CD4-positive, alpha-beta T cell (primary cell): ENCODE data around the gene CTSD. TPM values are rescaled to one million over a fixed set of nuclear protein-coding genes. Genes with fewer than 3 reads are reported as not detected.

ENCODE experiments used
- ATAC-seq: fragments of 200-7000 bp; cut with Tn5 transposase; one replicate; pipeline ENCODE4 v1.10.0; 2022; ENCODE audit warnings: mild to moderate bottlenecking; ENCODE audit not compliant: poor library complexity
- CTCF ChIA-PET: fragments of 350-600 bp; sonication (Branson Sonifier 250); formaldehyde crosslinking; loops from one replicate; lab custom pipeline; 2021; ENCODE audit warnings: antibody characterized with exemption, inconsistent platforms; lab: Charles Lee
- POLR2A ChIA-PET: fragments of 350-600 bp; sonication (Branson Sonifier 250); formaldehyde crosslinking; loops from one replicate; lab custom pipeline; 2021; ENCODE audit warnings: antibody characterized with exemption, inconsistent platforms; lab: Charles Lee
- DNase-seq, 14 experiments: peaks; one replicate each; pipeline ENCODE4 v3.0.0-alpha.2; 2013 to 2020; ENCODE audit warnings: mixed read lengths in 2 of 14
- H3K27ac ChIP-seq, 2 donors: one replicate each; pipeline versions ENCODE4 v1.5.1 to v1.7.0; 2013; ENCODE audit warnings: low read length in 2 of 2, low read depth in 1 of 2, mild to moderate bottlenecking in 1 of 2
- H3K27me3 ChIP-seq, 2 experiments: 1 replicate in 1 of 2; 2 replicates in 1 of 2; pipeline versions ENCODE4 v1.6.1 to v1.7.0; 2013; ENCODE audit warnings: low read length in 2 of 2, control low read depth in 1 of 2, mild to moderate bottlenecking in 1 of 2, moderate library complexity in 1 of 2; ENCODE audit not compliant: insufficient read depth in 2 of 2, control insufficient read depth in 1 of 2
- H3K36me3 ChIP-seq: one replicate; pipeline ENCODE4 v1.6.1; 2013; ENCODE audit warnings: low read length, control low read depth; ENCODE audit not compliant: insufficient read depth
- H3K4me1 ChIP-seq: one replicate; pipeline ENCODE4 v1.6.1; 2013; ENCODE audit warnings: low read length, control low read depth; ENCODE audit not compliant: insufficient read depth
- H3K4me3 ChIP-seq: one replicate; pipeline ENCODE4 v1.5.1; 2013; ENCODE audit warnings: mild to moderate bottlenecking, low read length, moderate library complexity
- H3K9me3 ChIP-seq, 2 experiments: 1 replicate in 1 of 2; 2 replicates in 1 of 2; pipeline versions ENCODE4 v1.6.1 to v1.7.0; 2013; ENCODE audit warnings: low read length in 2 of 2, mild to moderate bottlenecking in 2 of 2, control low read depth in 1 of 2, moderate library complexity in 1 of 2; ENCODE audit not compliant: control insufficient read depth in 1 of 2, insufficient read depth in 1 of 2
- H3K27ac Mint-ChIP-seq: one replicate; pipeline ENCODE4 v1.8.0; 2020; ENCODE audit warnings: mixed read lengths
- H3K27me3 Mint-ChIP-seq: one replicate; pipeline ENCODE4 v1.8.0; 2021; ENCODE audit warnings: mixed read lengths
- H3K36me3 Mint-ChIP-seq: one replicate; pipeline ENCODE4 v1.8.0; 2021; ENCODE audit warnings: low read depth, mixed read lengths
- H3K4me1 Mint-ChIP-seq: one replicate; pipeline ENCODE4 v1.8.0; 2021; ENCODE audit warnings: low read depth, mixed read lengths
- H3K4me3 Mint-ChIP-seq: one replicate; pipeline ENCODE4 v1.8.0; 2020; ENCODE audit warnings: mild to moderate bottlenecking, mixed read lengths
- H3K9me3 Mint-ChIP-seq: one replicate; pipeline ENCODE4 v1.8.0; 2020; ENCODE audit warnings: mixed read lengths
- CTCF ChIP-seq: fragments of 200-600 bp; IDR thresholded peaks from one replicate; pipeline ENCODE4 v1.8.0; 2022; ENCODE audit warnings: antibody characterized with exemption, mild to moderate bottlenecking
- intact Hi-C, 2 experiments: fragments of 100-400 bp; cut with DNase I in 1 of 2; cut with micrococcal nuclease in 1 of 2; formaldehyde crosslinking; loops; one replicate each; pipeline versions ENCODE4 v1.15.1 to v1.9.0; 2023 to 2025; cut with DNase I, micrococcal nuclease
- total RNA-seq, 174 experiments: library from RNA in 2 of 174; stranded (reverse) in 2 of 174; gene quantifications; one replicate each; pipeline ENCODE4 v1.2.3 and lab custom pipeline; 2021 to 2026

The CTSD gene
- total RNA-seq, 2 experiments from 2014 or later = 63.3 to 71.3 TPM

GRCh38 chr11:1761110-1761856 is 2.4 kb downstream of the CTSD start:
- H3K27me3 ChIP-seq = no peaks in the 10 kb centered on the region
- no peak for TF ChIP-seq CTCF
- intact Hi-C loops = loop anchor here in 1 of 2 experiments (5.0 to 10.0 kb wide), 5 partner anchors 91 to 1406 kb away; partner anchors contain the start of genes DUSP8, LSP1 and TSSC4
- ChIA-PET POLR2A (interaction anchor here (1.4 kb wide), 1 partner anchor 89 kb away, joined by 4 read pairs; no protein-coding TSS in a partner anchor), CTCF (no interaction called here)
- DNase-seq (no peak), ATAC-seq (no peak)
- Mint-ChIP-seq H3K9me3 (no peaks in the 10 kb centered on the region), H3K4me3 (peak overlapping the region; percentile 89), H3K4me1 (peaks cover 57% of the 10 kb centered on the region), H3K36me3 (peaks cover 16% of the 10 kb centered on the region), H3K27me3 (no peaks in the 10 kb centered on the region), H3K27ac (peak overlapping the region; percentile 81)
- H3K36me3 ChIP-seq = peaks cover 30% of the 10 kb centered on the region
- H3K9me3 ChIP-seq = no peaks in the 10 kb centered on the region
- peaks cover 78% of the 10 kb centered on the region for H3K4me1 ChIP-seq
- peak overlapping the region in 1 of 2 donors; percentile 21 for H3K27ac ChIP-seq
- H3K4me3 ChIP-seq = no peak overlapping the region

GRCh38 chr11:1760351-1761109 is 3.2 kb downstream of the CTSD start:
- Mint-ChIP-seq H3K27me3 (no peaks in the 10 kb centered on the region), H3K4me3 (peak overlapping the region; percentile 20), H3K9me3 (no peaks in the 10 kb centered on the region), H3K4me1 (peaks cover 64% of the 10 kb centered on the region), H3K27ac (peak overlapping the region; percentile 79), H3K36me3 (peaks cover 23% of the 10 kb centered on the region)
- Histone ChIP-seq H3K4me3 (no peak overlapping the region), H3K27ac (no peak overlapping the region), H3K27me3 (no peaks in the 10 kb centered on the region), H3K36me3 (peaks cover 30% of the 10 kb centered on the region), H3K9me3 (no peaks in the 10 kb centered on the region), H3K4me1 (peaks cover 85% of the 10 kb centered on the region)
- ChIA-PET POLR2A (no interaction called here), CTCF (no interaction called here)
- no peak for TF ChIP-seq CTCF
- DNase-seq = peak in 2 of 14 experiments; percentile 71 to 80
- no peak for ATAC-seq
- intact Hi-C loops = loop anchor here in 1 of 2 experiments (5.0 to 10.0 kb wide), 5 partner anchors 92 to 1406 kb away; partner anchors contain the start of genes DUSP8, LSP1 and TSSC4

GRCh38 chr11:1759851-1760220 is 3.9 kb downstream of the CTSD start:
- Mint-ChIP-seq H3K27me3 (no peaks in the 10 kb centered on the region), H3K9me3 (no peaks in the 10 kb centered on the region), H3K4me1 (peaks cover 71% of the 10 kb centered on the region), H3K4me3 (peak overlapping the region; percentile 48), H3K36me3 (peaks cover 30% of the 10 kb centered on the region), H3K27ac (peak overlapping the region; percentile 79)
- Histone ChIP-seq H3K9me3 (no peaks in the 10 kb centered on the region), H3K4me3 (no peak overlapping the region), H3K27ac (peak overlapping the region in 1 of 2 donors; percentile 34), H3K27me3 (no peaks in the 10 kb centered on the region), H3K4me1 (peaks cover 92% of the 10 kb centered on the region), H3K36me3 (peaks cover 36% of the 10 kb centered on the region)
- ATAC-seq = no peak
- intact Hi-C loops = loop anchor here in 1 of 2 experiments (5.0 to 10.0 kb wide), 5 partner anchors 92 to 1405 kb away; partner anchors contain the start of genes DUSP8, LSP1 and TSSC4
- CTCF ChIA-PET = no interaction called here
- POLR2A ChIA-PET = no interaction called here
- no peak for DNase-seq
- TF ChIP-seq CTCF = no peak
